H1 (cell line): Measurements from ENCODE around the gene CTNS. TPM values are rescaled to one million over a fixed set of nuclear protein-coding genes. Genes with fewer than 3 reads are reported as not detected.

ENCODE experiments used
- CTCF ChIA-PET: fragments of 300-600 bp; sonication (Branson Sonifier 250); formaldehyde crosslinking; loops from one replicate; lab custom pipeline; 2021; ENCODE audit not compliant: partially characterized antibody; lab: Charles Lee
- POLR2A ChIA-PET: fragments of 300-600 bp; sonication (Branson Sonifier 250); formaldehyde crosslinking; loops from one replicate; lab custom pipeline; 2021; ENCODE audit warnings: inconsistent platforms; ENCODE audit not compliant: partially characterized antibody; lab: Charles Lee
- DNase-seq, 2 experiments: peaks; one replicate each; pipeline versions ENCODE4 v3.0.0 to v3.0.0-alpha.2; 2010 to 2022; ENCODE audit warnings: low spot score in 2 of 2, low read depth in 1 of 2, mixed read lengths in 1 of 2
- FAIRE-seq: peaks from 2 replicates; lab custom pipeline; 2011; peaks lifted over from hg19 to GRCh38; lab: Jason Lieb, UNC
- H2AFZ ChIP-seq: 2 replicates; pipeline ENCODE4 v1.8.1; 2012; ENCODE audit warnings: low read length, inconsistent platforms
- H2AK5ac ChIP-seq: 2 replicates; pipeline ENCODE4 v1.6.1; 2013; ENCODE audit warnings: low read depth, low read length
- H2BK120ac ChIP-seq: replicated peaks from 2 replicates; pipeline ENCODE3; 2013; ENCODE audit warnings: low read depth, low read length, inconsistent platforms
- H2BK12ac ChIP-seq: 2 replicates; pipeline ENCODE4 v1.6.1; 2013; ENCODE audit warnings: low read depth, low read length
- H2BK15ac ChIP-seq: 2 replicates; pipeline ENCODE4 v1.6.1; 2013; ENCODE audit warnings: low read length
- H2BK20ac ChIP-seq: 2 replicates; pipeline ENCODE4 v1.6.1; 2013; ENCODE audit warnings: low read length
- H2BK5ac ChIP-seq: 2 replicates; pipeline ENCODE4 v1.6.1; 2013; ENCODE audit warnings: low read depth, low read length
- H3K14ac ChIP-seq: 2 replicates; pipeline ENCODE4 v1.6.1; 2013; ENCODE audit warnings: inconsistent platforms; ENCODE audit not compliant: insufficient read length
- H3K18ac ChIP-seq: 2 replicates; pipeline ENCODE4 v1.6.1; 2013; ENCODE audit warnings: low read length; ENCODE audit errors: extremely low read depth
- H3K23ac ChIP-seq: 2 replicates; pipeline ENCODE4 v1.6.1; 2013; ENCODE audit warnings: inconsistent platforms; ENCODE audit not compliant: insufficient read length
- H3K23me2 ChIP-seq: 2 replicates; pipeline ENCODE4 v1.6.1; 2013; ENCODE audit warnings: low read depth, low read length
- H3K27ac ChIP-seq: 2 replicates; pipeline ENCODE4 v1.6.1; 2011; ENCODE audit warnings: low read depth, low read length, inconsistent platforms
- H3K27me3 ChIP-seq, 4 experiments: replicated peaks in 1 of 4; 1 replicate in 1 of 4; 2 replicates in 3 of 4; pipeline versions ENCODE4 v1.6.1 to v1.8.1; 2011 to 2013; ENCODE audit warnings: low read length in 3 of 4, mild to moderate bottlenecking in 3 of 4, inconsistent platforms in 2 of 4, mixed read lengths in 2 of 4, moderate library complexity in 1 of 4; ENCODE audit not compliant: control insufficient read depth in 3 of 4, insufficient read depth in 3 of 4; ENCODE audit errors: extremely low read depth in 1 of 4
- H3K36me3 ChIP-seq, 4 experiments: 2 replicates each; pipeline versions ENCODE4 v1.6.1 to v1.8.1; 2011 to 2013; ENCODE audit warnings: mild to moderate bottlenecking in 4 of 4, low read length in 3 of 4, moderate library complexity in 2 of 4, control low read depth in 1 of 4, inconsistent platforms in 1 of 4; ENCODE audit not compliant: insufficient read depth in 4 of 4, control insufficient read depth in 2 of 4
- H3K4ac ChIP-seq: replicated peaks from 2 replicates; pipeline ENCODE3; 2013; ENCODE audit warnings: low read length, low read depth, mixed read lengths, inconsistent platforms; ENCODE audit not compliant: insufficient read length
- H3K4me1 ChIP-seq, 4 experiments: replicated peaks in 1 of 4; 1 replicate in 1 of 4; 2 replicates in 3 of 4; pipeline versions ENCODE4 v1.6.1 to v1.8.1; 2011 to 2013; ENCODE audit warnings: low read length in 3 of 4, inconsistent platforms in 2 of 4, mixed read lengths in 1 of 4; ENCODE audit not compliant: insufficient read depth in 4 of 4, control insufficient read depth in 3 of 4
- H3K4me2 ChIP-seq, 2 experiments: 2 replicates each; pipeline versions ENCODE4 v1.6.1 to v1.8.1; 2011 to 2013; ENCODE audit warnings: low read depth in 2 of 2, low read length in 2 of 2, control low read depth in 1 of 2, inconsistent platforms in 1 of 2, mild to moderate bottlenecking in 1 of 2; ENCODE audit not compliant: insufficient read depth in 1 of 2
- H3K4me3 ChIP-seq, 4 experiments: fragments of 200-600, 300-600 bp in 1 of 4; sonication (generic), shearing (Covaris generic), sonication (Bioruptor Twin) in 1 of 4; 2 replicates each; pipeline versions ENCODE4 v1.5.1 to v1.8.1; 2011 to 2016; ENCODE audit warnings: low read length in 4 of 4, low read depth in 3 of 4, control low read depth in 2 of 4, inconsistent platforms in 2 of 4, mild to moderate bottlenecking in 2 of 4, mixed read lengths in 1 of 4, moderate library complexity in 1 of 4; ENCODE audit not compliant: insufficient read depth in 2 of 4; ENCODE audit errors: extremely low read depth in 1 of 4
- H3K56ac ChIP-seq: replicated peaks from 2 replicates; pipeline ENCODE3; 2013; ENCODE audit warnings: low read depth, mild to moderate bottlenecking, mixed read lengths, low read length, inconsistent platforms; ENCODE audit not compliant: insufficient read length
- H3K79me1 ChIP-seq: 2 replicates; pipeline ENCODE4 v1.6.1; 2013; ENCODE audit warnings: low read depth, low read length, control low read depth
- H3K79me2 ChIP-seq, 2 experiments: 2 replicates each; pipeline versions ENCODE4 v1.6.1 to v1.8.1; 2012 to 2013; ENCODE audit warnings: low read length in 2 of 2, mild to moderate bottlenecking in 2 of 2, inconsistent platforms in 1 of 2; ENCODE audit not compliant: insufficient read depth in 2 of 2, control insufficient read depth in 1 of 2
- H3K9ac ChIP-seq, 4 experiments: replicated peaks in 1 of 4; 1 replicate in 1 of 4; 2 replicates in 3 of 4; pipeline versions ENCODE4 v1.6.1 to v1.8.1; 2011 to 2013; ENCODE audit warnings: low read depth in 3 of 4, low read length in 3 of 4, control low read depth in 2 of 4, mild to moderate bottlenecking in 2 of 4, moderate library complexity in 2 of 4, inconsistent platforms in 1 of 4; ENCODE audit errors: extremely low read depth in 1 of 4
- H3K9me3 ChIP-seq, 2 experiments: 2 replicates each; pipeline versions ENCODE4 v1.6.1 to v1.8.1; 2012 to 2013; ENCODE audit warnings: mild to moderate bottlenecking in 2 of 2, moderate library complexity in 2 of 2, control low read depth in 1 of 2, inconsistent platforms in 1 of 2, low read depth in 1 of 2, low read length in 1 of 2, mixed read lengths in 1 of 2; ENCODE audit not compliant: insufficient read depth in 2 of 2
- H4K20me1 ChIP-seq, 2 experiments: replicated peaks in 1 of 2; 2 replicates each; pipeline versions ENCODE3 to v1.8.1; 2011 to 2013; ENCODE audit warnings: inconsistent platforms in 2 of 2, low read length in 2 of 2, mild to moderate bottlenecking in 1 of 2; ENCODE audit not compliant: insufficient read depth in 2 of 2, control insufficient read depth in 1 of 2
- H4K5ac ChIP-seq: 2 replicates; pipeline ENCODE4 v1.6.1; 2013; ENCODE audit warnings: low read length, low read depth, mixed read lengths, inconsistent platforms; ENCODE audit not compliant: insufficient read length
- H4K8ac ChIP-seq: 2 replicates; pipeline ENCODE4 v1.8.0; 2013; ENCODE audit warnings: mild to moderate bottlenecking, moderate library complexity, low read length, inconsistent platforms; ENCODE audit not compliant: insufficient read depth; ENCODE audit errors: extremely low read depth
- H4K91ac ChIP-seq: replicated peaks from 2 replicates; pipeline ENCODE3; 2013; ENCODE audit warnings: low read length, mixed read lengths, inconsistent platforms; ENCODE audit not compliant: insufficient read length
- SRF ChIP-seq: IDR thresholded peaks from 2 replicates; pipeline ENCODE4 v1.6.1; 2011; ENCODE audit warnings: mild to moderate bottlenecking, low read depth, low read length, moderate library complexity
- WGBS, 2 experiments: shearing (Covaris generic) in 1 of 2; methylation state at CpG; one replicate each; pipeline versions ENCODE4 v1.1.6 to v1.1.7; 2013 to 2015; ENCODE audit warnings: low lambda C conversion rate in 2 of 2, mixed read lengths in 2 of 2, inconsistent platforms in 1 of 2, low coverage in 1 of 2, missing lambda C conversion rate in 1 of 2; ENCODE audit not compliant: insufficient replicate concordance in 2 of 2, insufficient coverage in 1 of 2, insufficient read length in 1 of 2; ENCODE audit errors: extremely low coverage in 1 of 2, missing lambda C conversion rate in 1 of 2; 5-methylcytosine and 5-hydroxymethylcytosine counted together
- polyA plus RNA-seq, 7 experiments: library from polyadenylated mRNA; depleted of rRNA in 3 of 7; stranded (reverse) in 5 of 7; unstranded in 2 of 7; fragments of >200 nt in 5 of 7; fragments of 200-250 nt in 2 of 7; gene quantifications; 1 replicate in 5 of 7; 2 replicates in 1 of 7; 4 replicates in 1 of 7; pipeline versions ENCODE4 v1.2.1 to v1.2.3, GENCODE V29; 2011 to 2013; ENCODE audit warnings: missing spikeins in 2 of 7, mixed read lengths in 2 of 7
- total RNA-seq: library from RNA; stranded (reverse); fragmentation: NEBNext Ultra II Directional; extraction: Animal tissue kit (Norgen Biotek cat#: 25700); gene quantifications from 2 replicates; pipeline ENCODE4 v1.2.1, GENCODE V29; 2021

Gene CTNS
- total and polyA plus RNA-seq, 2 of the 8 experiments (the other 6 are each of a cell fraction or from before 2014, with no cell fraction given) = 11.6 to 12.9 TPM

DNA sequence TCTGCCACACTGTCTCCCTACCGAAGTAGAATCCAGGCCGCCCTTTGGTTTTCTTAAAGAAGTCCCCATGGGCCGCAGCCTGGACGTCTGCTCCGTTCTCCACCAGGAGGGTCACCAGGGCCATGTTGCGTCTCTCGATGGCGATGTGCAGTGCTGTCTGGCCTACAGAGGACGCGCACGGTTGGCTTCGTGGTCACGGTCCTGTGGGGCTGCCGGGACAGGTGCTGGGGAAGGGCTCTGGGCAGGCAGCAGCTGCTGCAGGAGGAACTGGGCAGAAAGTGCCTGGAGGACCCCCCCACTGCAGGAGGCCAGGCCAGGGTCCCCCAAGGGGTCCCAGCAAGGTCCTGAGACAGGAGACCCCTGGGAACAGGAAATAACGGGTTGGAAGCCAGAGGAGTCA, 46.3 kb upstream of the CTNS start:
- Histone ChIP-seq H2BK12ac (no peak overlapping the region), H2BK15ac (no peak overlapping the region), H4K20me1 (no peaks in the 10 kb centered on the region), H3K18ac (no peak overlapping the region), H2BK20ac (no peak overlapping the region), H3K23me2 (no peaks in the 10 kb centered on the region), H4K91ac (no peak overlapping the region), H2AFZ (no peak overlapping the region), H3K36me3 (peaks cover 0 to 3% (median 3%) of the 10 kb centered on the region in 4 experiments; a peak in 4 of 8 replicates), H3K27ac (no peak overlapping the region), H3K4ac (no peak overlapping the region), H3K27me3 (no peaks in the 10 kb centered on the region), H4K5ac (no peak overlapping the region), H3K14ac (no peak overlapping the region), H3K4me2 (no peak overlapping the region), H2BK5ac (no peak overlapping the region), H3K56ac (no peak overlapping the region), H3K4me1 (no peaks in the 10 kb centered on the region; a peak in 1 of 7 replicates), H2BK120ac (no peak overlapping the region), H2AK5ac (no peak overlapping the region), H3K4me3 (no peak overlapping the region), H3K79me1 (no peaks in the 10 kb centered on the region), H3K9ac (no peak overlapping the region), H3K79me2 (no peaks in the 10 kb centered on the region), H3K23ac (no peak overlapping the region), H3K9me3 (no peaks in the 10 kb centered on the region), H4K8ac (no peak overlapping the region)
- ChIA-PET POLR2A (interaction anchor here (1.4 kb wide), 1 partner anchor 35 kb away, joined by 3 read pairs; no protein-coding TSS in a partner anchor), CTCF (no interaction called here)
- no peak for TF ChIP-seq SRF
- FAIRE-seq (no peak), DNase-seq (no peak)
- 95% methylated on average over 15 of the region's 15 CpGs; no CpG with 5 or more reads in 1 of the 2 experiments for WGBS, 2 experiments
